ENCODE measurements around the gene MAGI3. TPM values are rescaled to one million over a fixed set of nuclear protein-coding genes. Genes with fewer than 3 reads are reported as not detected.

Gene MAGI3
- total RNA-seq, result 10 to 100 TPM; 12.6 to 14.0 TPM

GRCh38 chr1:113389953-113390834, at the start of gene MAGI3:
TSS of gene MAGI3 (plus strand) at chr1:113390515. CDS start at chr1:113391034, 519 bp downstream.
- ChIA-PET POLR2A (interaction anchor here (0.6 kb wide), 1 partner anchor 772 kb away, joined by 5 read pairs; no protein-coding TSS in a partner anchor), CTCF (interaction anchor here (1.5 to 2.5 kb wide), 2 partner anchors 14 to 317 kb away, joined by 4 to 9 read pairs; partner anchors contain the start of gene LRIG2)
- peak within 1 kb of the TSS; percentile 81 for H3K27ac Mint-ChIP-seq
- peaks cover 4% of the 10 kb centered on the region for H3K9me3 Mint-ChIP-seq
- H3K36me3 Mint-ChIP-seq (ENCODE audit: low read depth), result no peaks in the 10 kb centered on the region
- peak; percentile 98 for DNase-seq
- H3K4me1 Mint-ChIP-seq, result peaks cover 34% of the 10 kb centered on the region
- H3K4me3 Mint-ChIP-seq, result peak within 1 kb of the TSS; percentile 89
- peaks cover 15% of the 10 kb centered on the region for H3K27me3 Mint-ChIP-seq

- Mint-ChIP-seq H3K27ac (no peak overlapping the region), H3K9me3 (no peaks in the 10 kb centered on the region), H3K36me3 (ENCODE audit: low read depth) (no peaks in the 10 kb centered on the region), H3K27me3 (peaks cover 14% of the 10 kb centered on the region), H3K4me3 (no peak overlapping the region), H3K4me1 (no peaks in the 10 kb centered on the region)
- no peak for DNase-seq
- ChIA-PET POLR2A (no interaction called here), CTCF (no interaction called here)
These were observed 36.7 kb upstream of the MAGI3 start for GRCh38 chr1:113353580-113353979.

GRCh38 chr1:113363935-113364334, 26.4 kb upstream of the MAGI3 start:
- ChIA-PET POLR2A (no interaction called here), CTCF (no interaction called here)
- no peak overlapping the region for H3K4me3 Mint-ChIP-seq
- no peak for DNase-seq
- H3K36me3 Mint-ChIP-seq (ENCODE audit: low read depth), result no peaks in the 10 kb centered on the region
- no peaks in the 10 kb centered on the region for H3K4me1 Mint-ChIP-seq
- no peak overlapping the region for H3K27ac Mint-ChIP-seq
- no peaks in the 10 kb centered on the region for H3K9me3 Mint-ChIP-seq
- no peaks in the 10 kb centered on the region for H3K27me3 Mint-ChIP-seq

- H3K27ac Mint-ChIP-seq, result no peak overlapping the region
- no peak for DNase-seq
- no peaks in the 10 kb centered on the region for H3K36me3 Mint-ChIP-seq (ENCODE audit: low read depth)
- no peak overlapping the region for H3K4me3 Mint-ChIP-seq
- no peaks in the 10 kb centered on the region for H3K9me3 Mint-ChIP-seq
- CTCF ChIA-PET, result no interaction called here
- peaks cover 4% of the 10 kb centered on the region for H3K27me3 Mint-ChIP-seq
- POLR2A ChIA-PET, result no interaction called here
- peaks cover 5% of the 10 kb centered on the region for H3K4me1 Mint-ChIP-seq
These were observed 21.3 kb upstream of the MAGI3 start for GRCh38 chr1:113369040-113369439.

- no peak overlapping the region for H3K27ac Mint-ChIP-seq
- peaks cover 6% of the 10 kb centered on the region for H3K27me3 Mint-ChIP-seq
- CTCF ChIA-PET, result no interaction called here
- no peak overlapping the region for H3K4me3 Mint-ChIP-seq
- peaks cover 5% of the 10 kb centered on the region for H3K4me1 Mint-ChIP-seq
- no peaks in the 10 kb centered on the region for H3K36me3 Mint-ChIP-seq (ENCODE audit: low read depth)
- POLR2A ChIA-PET, result no interaction called here
- no peaks in the 10 kb centered on the region for H3K9me3 Mint-ChIP-seq
- DNase-seq, result no peak
These were observed 20.6 kb upstream of the MAGI3 start for GRCh38 chr1:113369699-113370098.

- POLR2A ChIA-PET, result no interaction called here
- H3K27me3 Mint-ChIP-seq, result peaks cover 10% of the 10 kb centered on the region
- H3K36me3 Mint-ChIP-seq (ENCODE audit: low read depth), result no peaks in the 10 kb centered on the region
- CTCF ChIA-PET, result no interaction called here
- peaks cover 5% of the 10 kb centered on the region for H3K4me1 Mint-ChIP-seq
- H3K9me3 Mint-ChIP-seq, result no peaks in the 10 kb centered on the region
- no peak for DNase-seq
- H3K27ac Mint-ChIP-seq, result no peak overlapping the region
- H3K4me3 Mint-ChIP-seq, result no peak overlapping the region
These were observed 19.4 kb upstream of the MAGI3 start for GRCh38 chr1:113370868-113371267.

GRCh38 chr1:113372546-113372945, 17.8 kb upstream of the MAGI3 start:
- no peak overlapping the region for H3K27ac Mint-ChIP-seq
- H3K4me3 Mint-ChIP-seq, result no peak overlapping the region
- H3K4me1 Mint-ChIP-seq, result peaks cover 5% of the 10 kb centered on the region
- CTCF ChIA-PET, result no interaction called here
- peaks cover 16% of the 10 kb centered on the region for H3K27me3 Mint-ChIP-seq
- no peaks in the 10 kb centered on the region for H3K9me3 Mint-ChIP-seq
- H3K36me3 Mint-ChIP-seq (ENCODE audit: low read depth), result no peaks in the 10 kb centered on the region
- POLR2A ChIA-PET, result no interaction called here
- DNase-seq, result no peak

- CTCF ChIA-PET, result no interaction called here
- no peak overlapping the region for H3K27ac Mint-ChIP-seq
- peaks cover 16% of the 10 kb centered on the region for H3K27me3 Mint-ChIP-seq
- H3K4me1 Mint-ChIP-seq, result peaks cover 5% of the 10 kb centered on the region
- H3K4me3 Mint-ChIP-seq, result no peak overlapping the region
- H3K9me3 Mint-ChIP-seq, result no peaks in the 10 kb centered on the region
- no peaks in the 10 kb centered on the region for H3K36me3 Mint-ChIP-seq (ENCODE audit: low read depth)
- POLR2A ChIA-PET, result no interaction called here
- no peak for DNase-seq
These were observed 16.7 kb upstream of the MAGI3 start for GRCh38 chr1:113373644-113374043.

- POLR2A ChIA-PET, result no interaction called here
- peaks cover 16% of the 10 kb centered on the region for H3K27me3 Mint-ChIP-seq
- no peaks in the 10 kb centered on the region for H3K9me3 Mint-ChIP-seq
- no peak overlapping the region for H3K4me3 Mint-ChIP-seq
- CTCF ChIA-PET, result no interaction called here
- no peaks in the 10 kb centered on the region for H3K36me3 Mint-ChIP-seq (ENCODE audit: low read depth)
- no peak overlapping the region for H3K27ac Mint-ChIP-seq
- no peak for DNase-seq
- H3K4me1 Mint-ChIP-seq, result no peaks in the 10 kb centered on the region
These were observed 14.4 kb upstream of the MAGI3 start for GRCh38 chr1:113375878-113376277.

- no peak overlapping the region for H3K27ac Mint-ChIP-seq
- CTCF ChIA-PET, result no interaction called here
- H3K4me3 Mint-ChIP-seq, result no peak overlapping the region
These were observed 10.2 kb upstream of the MAGI3 start for GRCh38 chr1:113380075-113380474.

GRCh38 chr1:113388017-113388620, 2.2 kb upstream of the MAGI3 start:
- ChIA-PET POLR2A (interaction anchor here (1.0 kb wide), 1 partner anchor 1329 kb away, joined by 3 read pairs; the partner anchor contains the start of gene NRAS), CTCF (interaction anchor here (0.6 to 2.5 kb wide), 7 partner anchors 16 to 541 kb away, joined by 3 to 9 read pairs (median 3); partner anchors contain the start of genes LRIG2 and PHTF1)
- Mint-ChIP-seq H3K36me3 (ENCODE audit: low read depth) (no peaks in the 10 kb centered on the region), H3K27ac (no peak overlapping the region), H3K4me1 (peaks cover 29% of the 10 kb centered on the region), H3K27me3 (peaks cover 14% of the 10 kb centered on the region), H3K4me3 (no peak overlapping the region), H3K9me3 (peaks cover 4% of the 10 kb centered on the region)
- DNase-seq, result no peak

More at GRCh38 chr1:113380075-113380474, 10.2 kb upstream of the MAGI3 start:
- no peaks in the 10 kb centered on the region for H3K36me3 Mint-ChIP-seq (ENCODE audit: low read depth)
- POLR2A ChIA-PET, result no interaction called here
- no peak for DNase-seq
- H3K4me1 Mint-ChIP-seq, result no peaks in the 10 kb centered on the region
- peaks cover 8% of the 10 kb centered on the region for H3K27me3 Mint-ChIP-seq
- no peaks in the 10 kb centered on the region for H3K9me3 Mint-ChIP-seq

- Mint-ChIP-seq H3K36me3 (ENCODE audit: low read depth) (no peaks in the 10 kb centered on the region), H3K9me3 (peaks cover 4% of the 10 kb centered on the region), H3K4me3 (peak overlapping the region; percentile 86), H3K4me1 (peaks cover 30% of the 10 kb centered on the region), H3K27me3 (peaks cover 14% of the 10 kb centered on the region), H3K27ac (no peak overlapping the region)
- ChIA-PET CTCF (interaction anchor here (1.5 to 2.5 kb wide), 4 partner anchors 15 to 316 kb away, joined by 3 to 9 read pairs (median 4); partner anchors contain the start of gene LRIG2), POLR2A (interaction anchor here (1.0 kb wide), 2 partner anchors 424 to 1328 kb away, joined by 3 read pairs; partner anchors contain the start of genes NRAS and RSBN1)
- DNase-seq, result no peak
These were observed 1.5 kb upstream of the MAGI3 start for GRCh38 chr1:113388621-113389358.
